HG03045 (cell line): ENCODE results near the gene LENG8.
"Not testable (repeated sequence)": the region's sequence is repeated elsewhere in the genome, so short reads cannot be mapped to it uniquely, and the experiment has no call there.

Source experiments
- ATAC-seq: cut with Tn5 transposase; IDR thresholded peaks from one replicate; pipeline ENCODE4 v1.9.1; 2021; ENCODE audit warnings: mild to moderate bottlenecking, moderate library complexity; ENCODE audit not compliant: unreplicated experiment

Gene LENG8

DNA sequence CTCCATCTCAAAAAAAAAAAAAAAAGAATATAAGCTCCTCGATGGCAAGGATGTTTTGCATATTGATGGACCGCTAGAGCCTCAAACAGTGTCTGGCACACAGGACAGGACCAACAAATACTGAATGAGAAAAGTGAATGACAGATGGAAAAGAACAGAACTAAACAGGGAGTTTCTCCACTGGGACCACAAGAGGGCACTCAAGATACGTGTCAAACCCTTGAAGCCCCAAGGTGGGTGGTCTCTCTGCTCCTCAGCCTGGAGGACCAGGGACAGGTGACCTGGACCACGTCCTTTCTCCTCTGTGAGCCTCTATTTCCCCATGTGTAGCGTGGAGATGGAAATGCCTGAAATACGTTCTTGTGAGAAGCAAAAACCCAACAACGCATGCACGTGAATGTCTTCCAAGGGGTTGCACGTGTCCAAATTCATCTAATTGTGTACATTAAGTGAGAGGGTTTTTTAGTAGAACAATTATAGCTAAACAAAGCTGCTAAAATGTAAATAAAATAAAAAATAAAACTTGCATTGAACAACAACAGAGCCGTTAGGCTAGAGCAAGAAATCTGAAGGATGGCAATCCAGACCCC is 29.8 kb downstream of the LENG8 start:
- ATAC-seq, result no peak

DNA sequence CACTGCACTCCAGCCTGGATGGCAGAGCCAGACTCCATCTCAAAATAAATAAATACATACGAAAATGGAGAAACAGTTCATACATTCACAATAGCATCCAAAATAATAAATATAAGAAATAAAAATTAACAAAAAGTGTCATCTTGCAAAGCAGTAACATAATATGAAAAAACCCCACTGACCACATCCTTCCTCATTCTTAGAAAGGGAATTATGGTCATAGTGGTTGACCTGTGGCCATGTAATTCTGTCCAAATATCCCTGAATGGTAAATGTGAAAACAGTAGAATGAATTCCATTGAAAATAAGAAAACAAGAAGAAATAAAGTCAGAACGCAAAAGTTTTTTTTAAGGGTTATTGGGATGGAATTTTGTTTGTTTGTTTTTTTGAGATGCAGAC is 31.1 kb downstream of the LENG8 start:
- ATAC-seq, result no peak

DNA sequence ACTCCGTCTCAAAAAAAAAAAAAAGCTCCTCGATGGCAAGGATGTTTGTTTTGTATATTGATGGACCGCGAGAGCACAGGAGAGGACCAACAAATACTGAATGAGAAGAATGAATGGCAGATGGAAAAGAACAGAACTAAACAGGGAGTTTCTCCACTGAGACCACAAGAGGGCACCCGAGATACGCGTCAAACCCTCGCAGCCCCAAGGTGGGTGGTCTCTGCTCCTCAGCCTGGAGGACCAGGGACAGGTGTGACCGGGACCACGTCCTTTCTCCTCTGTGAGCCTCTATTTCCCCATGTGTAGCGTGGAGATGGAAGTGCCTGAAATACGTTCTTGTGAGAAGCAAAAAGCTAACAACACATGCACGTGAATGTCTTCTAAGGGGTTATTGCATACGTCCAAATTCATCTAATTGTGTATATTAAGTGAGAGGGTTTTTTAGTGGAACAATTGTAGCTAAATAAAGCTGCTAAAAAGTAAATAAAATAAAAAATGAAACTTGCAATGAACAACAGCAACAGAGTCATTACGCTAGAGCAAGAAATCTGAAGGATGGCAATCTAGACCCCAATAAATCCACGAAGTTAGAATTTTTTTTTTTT is 32.4 kb downstream of the LENG8 start:
- ATAC-seq, result no peak

DNA sequence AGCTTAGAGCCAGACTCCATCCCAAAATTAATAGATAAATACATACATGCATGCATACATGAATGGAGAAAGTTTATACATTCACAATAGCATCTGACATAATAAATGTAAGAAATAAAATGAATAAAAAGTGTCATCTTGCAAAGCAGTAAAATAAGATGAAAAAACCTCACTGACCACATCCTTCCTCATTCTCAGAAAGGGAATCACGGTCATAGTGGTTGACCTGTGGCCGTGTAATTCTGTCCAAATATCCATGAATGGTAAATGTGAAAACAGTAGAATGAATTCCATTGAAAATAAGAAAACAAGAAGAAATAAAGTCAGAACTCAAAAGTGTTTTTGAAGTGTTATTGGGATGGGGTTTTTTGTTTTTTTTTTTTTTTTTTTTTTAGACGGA is 33.9 kb downstream of the LENG8 start:
- no peak for ATAC-seq

DNA sequence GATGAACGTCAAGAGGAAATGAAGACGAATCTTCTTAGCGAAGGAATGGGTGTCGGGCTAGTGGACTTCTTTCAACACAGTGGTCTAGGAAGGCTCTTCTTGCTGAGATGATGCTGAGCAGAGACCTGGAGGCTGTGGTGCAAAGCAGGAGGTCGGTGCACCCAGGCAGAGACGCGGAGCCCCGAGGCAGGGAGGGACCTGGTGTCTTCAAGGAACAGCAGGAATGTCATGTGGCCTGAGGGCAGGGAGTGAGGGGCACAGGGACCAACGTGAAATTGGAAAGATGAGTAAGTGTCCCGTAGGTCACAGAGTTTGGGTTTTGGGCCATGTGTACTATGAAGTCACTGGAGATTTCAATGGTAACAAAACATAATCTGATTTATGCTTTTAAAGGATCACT is 35.5 kb downstream of the LENG8 start:
- no peak for ATAC-seq

DNA sequence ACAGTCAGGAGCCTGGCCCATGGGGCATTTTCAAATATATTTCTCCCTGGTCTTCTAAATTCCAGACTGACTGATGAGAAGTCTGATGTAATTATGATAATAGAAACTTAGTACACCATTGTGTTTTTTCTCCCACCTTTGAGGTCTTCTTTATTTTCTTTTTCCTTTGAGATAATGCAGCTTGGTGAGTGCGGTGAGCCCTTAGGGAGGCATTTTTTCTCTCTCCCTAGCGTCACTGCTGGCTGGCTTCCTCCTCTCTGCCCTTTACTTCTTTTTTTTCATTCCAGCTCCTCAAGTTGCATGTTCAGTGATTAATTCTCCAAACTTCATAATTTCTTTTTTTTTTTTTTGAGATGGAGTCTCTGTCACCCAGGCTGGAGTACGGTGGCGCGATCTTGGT is 36.9 kb downstream of the LENG8 start:
- ATAC-seq, result no peak

DNA sequence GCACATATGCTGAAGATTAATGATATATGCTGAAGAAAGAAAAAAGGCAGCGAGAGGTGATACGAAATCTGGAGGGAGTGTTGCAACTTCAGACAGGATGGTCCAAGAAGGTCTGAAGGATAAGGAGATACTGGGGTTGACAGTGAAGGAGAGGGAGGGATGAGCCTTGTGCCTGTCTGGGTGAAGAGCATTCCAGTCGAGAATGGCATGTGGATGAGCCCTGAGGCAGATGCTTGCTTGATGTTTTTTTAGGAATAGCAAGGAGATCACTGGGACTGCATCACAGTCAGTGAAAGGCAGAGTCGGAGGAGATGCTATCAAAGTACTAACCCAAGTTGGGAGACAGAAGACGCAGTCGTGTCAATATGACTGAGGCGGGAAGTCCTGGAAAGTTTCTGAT is 40.3 kb downstream of the LENG8 start:
- no peak for ATAC-seq

DNA sequence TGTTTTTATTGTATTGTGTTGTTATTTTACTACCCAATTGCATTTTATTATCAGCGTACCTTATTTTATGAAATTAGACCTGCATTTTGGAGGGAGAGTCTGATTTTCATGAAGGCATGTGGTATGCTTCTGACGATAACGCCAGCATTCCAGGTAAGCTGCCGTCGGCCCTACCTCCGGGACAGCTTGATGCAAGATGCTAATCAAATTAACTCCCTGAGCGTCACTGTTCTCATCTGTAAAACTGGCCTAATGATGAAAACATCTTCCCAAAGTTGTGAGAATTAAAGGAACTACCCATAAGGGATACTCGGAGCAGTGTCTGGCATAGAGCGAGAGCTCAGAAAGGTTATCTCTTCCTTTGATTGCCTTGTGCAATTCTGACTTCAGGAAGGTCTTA is 40.8 kb downstream of the LENG8 start:
- no peak for ATAC-seq

DNA sequence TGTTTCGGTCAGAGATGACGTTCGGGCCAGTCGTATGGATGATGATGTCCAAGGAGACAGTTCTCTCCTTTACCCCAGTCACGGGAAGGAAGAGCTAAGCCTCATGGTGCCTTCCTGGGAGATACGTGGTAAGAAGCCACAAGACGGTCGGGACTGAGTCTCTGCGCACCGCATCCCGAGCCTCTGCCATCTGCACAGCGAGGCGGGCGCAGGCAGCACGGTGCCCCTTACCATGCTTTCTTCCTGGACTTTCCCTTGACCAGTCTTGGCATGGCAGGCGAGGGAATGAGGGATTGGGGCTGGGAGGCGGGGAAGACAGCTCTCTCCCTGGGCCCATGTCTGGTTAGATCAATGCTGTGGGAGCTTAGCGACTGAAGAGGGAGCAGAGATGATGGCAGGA is 43.6 kb downstream of the LENG8 start:
- ATAC-seq, result no peak

DNA sequence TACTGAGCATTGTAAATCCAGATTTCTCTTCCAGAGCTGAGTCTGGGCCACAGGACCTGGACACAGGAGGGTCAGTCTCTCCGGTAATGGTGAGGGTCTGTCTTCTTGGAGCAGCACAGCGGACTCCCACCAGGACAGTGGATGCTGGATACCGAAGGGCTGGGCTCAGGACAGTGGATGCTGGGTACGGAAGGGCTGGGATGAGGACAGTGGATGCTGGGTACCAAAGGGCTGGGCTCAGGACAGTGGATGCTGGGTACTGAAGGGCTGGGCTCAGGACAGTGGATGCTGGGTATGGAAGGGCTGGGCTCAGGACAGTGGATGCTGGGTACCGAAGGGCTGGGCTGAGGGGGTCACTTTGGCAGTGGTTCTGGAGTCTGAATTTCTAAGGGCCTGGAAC is 44.1 kb downstream of the LENG8 start:
- ATAC-seq, result not testable (repeated sequence)

DNA sequence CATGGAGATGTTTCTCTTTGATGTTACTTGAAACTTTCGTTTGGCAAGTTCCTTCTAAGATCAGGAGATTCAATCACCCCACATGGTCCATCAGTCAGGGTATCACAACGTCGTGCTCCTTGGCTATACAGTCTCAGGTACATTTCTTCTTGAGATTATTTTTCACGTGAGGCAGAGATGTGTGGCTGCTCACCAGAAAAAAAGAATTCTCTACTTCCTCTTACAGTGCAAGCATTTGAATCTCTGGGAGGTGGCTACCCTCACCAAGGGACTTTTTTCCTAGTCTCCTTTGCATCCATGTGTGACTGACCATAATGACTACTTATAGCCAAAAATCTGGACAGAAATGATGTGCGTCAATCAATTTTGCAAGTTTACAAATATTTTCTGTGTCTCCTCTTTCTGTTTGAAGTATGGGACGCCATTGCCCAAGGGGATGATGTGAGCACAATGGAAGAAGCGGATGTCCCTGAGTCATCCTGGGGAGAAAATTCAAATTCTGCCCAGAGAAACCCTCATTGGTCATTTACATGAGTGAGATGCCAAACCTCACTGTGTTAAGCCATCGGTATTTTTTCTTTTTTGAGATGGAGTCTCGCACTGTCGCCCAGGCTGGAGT is 45.1 kb downstream of the LENG8 start:
- ATAC-seq, result no peak

DNA sequence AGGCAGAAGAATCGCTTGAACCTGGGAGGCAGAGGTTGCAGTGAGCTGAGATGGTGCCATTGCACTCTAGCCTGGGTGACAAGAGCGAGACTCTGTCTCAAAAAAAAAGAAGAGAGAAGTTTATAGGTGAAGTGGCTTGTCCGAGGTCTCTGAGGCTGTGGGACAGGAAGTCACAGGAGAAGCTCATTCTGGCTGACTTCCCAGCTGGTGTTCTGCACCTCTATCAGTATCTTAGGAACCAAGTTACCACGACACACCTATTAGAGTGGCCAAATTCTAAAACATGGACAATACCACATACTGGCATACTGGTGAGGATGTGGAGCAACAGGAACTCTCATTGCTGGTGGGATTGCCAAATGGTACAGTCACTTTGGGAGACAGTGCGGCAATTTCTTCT is 46.3 kb downstream of the LENG8 start:
- ATAC-seq, result not testable (repeated sequence)

DNA sequence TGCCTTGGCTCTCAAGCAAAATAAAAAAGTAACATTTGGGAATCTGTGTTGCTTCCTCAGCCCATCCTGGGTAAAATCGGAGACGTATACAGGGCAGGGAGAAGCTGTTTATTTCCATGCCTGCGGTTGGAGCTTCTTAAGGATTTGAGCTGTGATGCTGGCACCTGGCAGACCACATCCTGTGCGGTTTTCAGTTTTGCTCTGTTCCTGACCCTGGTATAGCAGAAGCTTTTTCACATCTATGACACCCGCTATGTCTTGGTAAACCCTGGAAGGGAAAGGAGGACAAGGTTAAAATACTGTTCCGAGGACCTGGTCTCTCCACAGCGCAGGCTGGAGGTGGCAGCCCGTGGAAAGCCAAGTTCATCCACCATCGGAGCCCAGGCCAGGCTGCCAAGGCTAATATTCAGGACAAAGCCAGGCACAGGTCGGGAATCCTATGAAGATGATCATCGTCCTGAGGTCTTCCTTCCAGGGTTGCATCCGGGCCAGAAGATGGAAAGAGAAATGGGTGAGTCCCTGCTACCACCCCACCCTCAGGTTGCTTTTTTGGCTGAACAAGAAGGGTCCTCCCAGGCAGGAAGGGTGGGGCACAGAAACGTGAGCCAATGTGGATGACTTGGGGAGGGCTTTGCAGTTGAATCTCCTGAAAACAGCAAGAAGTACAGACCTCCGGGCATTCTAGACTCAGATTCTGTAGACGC is 48.9 kb downstream of the LENG8 start:
- ATAC-seq, result not testable (repeated sequence)

DNA sequence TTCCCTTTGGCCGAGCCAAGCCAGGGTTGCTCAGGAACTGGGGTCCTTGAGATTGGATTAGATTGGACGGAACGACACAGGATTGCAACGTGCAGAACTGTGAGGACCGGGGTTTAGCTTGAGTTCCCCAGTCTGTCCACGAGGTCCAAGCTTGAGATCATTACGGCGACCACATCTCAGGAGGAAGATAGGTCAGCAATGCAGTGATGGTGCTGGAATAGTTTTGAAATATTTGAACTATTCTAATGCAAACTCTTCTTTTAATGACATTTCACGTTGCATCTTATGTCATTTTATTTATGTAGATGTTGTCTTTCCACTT is 49.4 kb downstream of the LENG8 start:
- ATAC-seq, result not testable (repeated sequence)

DNA sequence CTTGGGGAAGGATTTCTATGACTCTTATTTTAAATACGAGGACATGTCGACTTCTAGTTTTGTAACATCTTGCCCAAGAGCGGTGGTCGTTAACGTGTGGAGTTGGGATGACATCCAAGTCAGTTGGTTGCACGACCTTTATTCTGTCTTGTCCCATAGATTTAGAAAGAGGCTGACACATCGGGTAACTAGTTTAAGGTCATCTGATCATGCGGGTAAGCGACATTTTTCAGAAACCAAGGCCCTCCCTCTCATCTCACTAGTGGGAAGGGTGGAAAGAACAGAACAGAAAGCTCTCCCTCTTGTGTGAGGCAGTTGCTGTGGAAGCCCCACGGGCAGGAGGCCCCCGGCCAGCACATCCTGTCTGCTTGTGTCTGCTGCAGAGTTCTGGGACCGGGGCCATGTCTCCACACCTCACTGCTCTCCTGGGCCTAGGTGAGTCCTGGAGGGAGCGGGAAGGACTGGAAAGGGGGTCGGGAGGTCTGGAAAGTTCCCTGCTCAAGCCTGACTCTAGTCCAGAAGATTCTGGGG is 53.6 kb downstream of the LENG8 start, which contains the start of gene LAIR2:
Gene LAIR2, plus strand, starts transcription at position 314 of the 531 bp plus-strand sequence. Its CDS starts 88 bp downstream, at position 402.
- no peak for ATAC-seq

DNA sequence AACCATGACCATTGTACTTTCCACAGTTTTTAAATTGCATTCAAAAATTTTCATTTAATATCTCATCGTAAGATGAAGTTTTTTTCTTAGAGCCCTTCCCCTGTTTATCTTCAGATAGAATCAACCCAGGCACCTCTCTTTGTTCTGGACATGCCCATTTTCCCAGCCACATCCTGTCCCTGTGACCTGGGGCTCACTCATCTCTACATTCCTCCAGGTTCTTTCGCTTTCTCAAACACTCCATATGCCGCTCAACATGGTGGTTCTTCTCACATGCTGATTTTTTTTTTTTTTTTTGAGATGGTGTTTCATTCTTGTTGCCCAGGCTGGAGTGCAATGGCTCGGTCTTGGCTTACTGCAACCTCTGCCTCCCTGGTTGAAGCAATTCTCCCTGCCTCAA is 56.5 kb downstream of the LENG8 start:
- not testable (repeated sequence) for ATAC-seq

DNA sequence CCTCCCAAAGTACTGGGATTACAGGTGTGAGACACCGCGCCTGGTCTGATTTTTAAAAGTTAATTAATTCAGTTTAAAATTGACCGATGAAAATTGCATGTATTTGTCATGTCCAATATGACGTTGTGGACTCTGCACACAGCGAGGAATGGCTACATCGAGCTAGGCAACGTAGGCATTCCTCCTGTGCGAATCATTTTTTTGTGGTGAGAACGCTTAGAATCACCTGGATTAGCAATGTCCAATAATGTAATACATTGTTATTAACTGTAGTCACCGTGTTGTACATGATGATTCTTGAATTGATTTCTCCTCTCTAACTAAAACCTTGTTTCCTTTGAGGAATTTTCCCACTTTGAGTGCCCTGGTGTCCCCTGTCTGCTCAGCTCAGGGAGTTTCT is 57.1 kb downstream of the LENG8 start:
- no peak for ATAC-seq

DNA sequence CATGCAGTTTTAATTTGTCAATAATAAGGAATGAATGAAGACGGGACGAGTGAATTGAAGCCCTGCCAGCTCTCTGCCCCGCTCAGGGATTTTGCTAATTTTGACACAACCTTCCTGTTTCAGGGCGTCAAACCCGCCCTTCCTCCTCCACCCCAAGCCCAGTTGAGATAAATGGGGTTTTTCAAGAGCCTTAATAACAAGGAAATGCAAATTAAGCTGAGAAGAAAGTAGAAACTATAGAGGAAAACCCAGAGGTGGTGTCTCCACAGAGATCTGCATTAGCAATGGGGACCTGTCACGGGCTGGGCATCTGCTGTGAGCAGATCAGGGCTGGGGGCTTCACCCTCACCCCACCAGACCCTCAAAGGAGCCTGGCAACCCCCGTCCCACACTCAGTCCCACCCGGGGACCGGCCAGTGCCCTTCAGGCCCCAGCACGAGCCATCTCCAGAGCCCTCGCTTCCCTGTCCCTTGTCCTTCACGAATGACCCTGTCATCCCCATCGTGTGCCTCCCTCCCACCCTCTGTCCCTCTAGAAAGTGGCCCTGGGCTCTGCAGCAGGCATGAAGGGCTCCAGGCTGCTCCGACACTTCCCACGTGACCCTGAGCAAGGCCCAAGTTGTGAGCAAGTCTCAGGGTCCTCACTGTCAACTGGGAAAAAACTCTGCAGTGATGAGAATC is 58.2 kb downstream of the LENG8 start:
- not testable (repeated sequence) for ATAC-seq

DNA sequence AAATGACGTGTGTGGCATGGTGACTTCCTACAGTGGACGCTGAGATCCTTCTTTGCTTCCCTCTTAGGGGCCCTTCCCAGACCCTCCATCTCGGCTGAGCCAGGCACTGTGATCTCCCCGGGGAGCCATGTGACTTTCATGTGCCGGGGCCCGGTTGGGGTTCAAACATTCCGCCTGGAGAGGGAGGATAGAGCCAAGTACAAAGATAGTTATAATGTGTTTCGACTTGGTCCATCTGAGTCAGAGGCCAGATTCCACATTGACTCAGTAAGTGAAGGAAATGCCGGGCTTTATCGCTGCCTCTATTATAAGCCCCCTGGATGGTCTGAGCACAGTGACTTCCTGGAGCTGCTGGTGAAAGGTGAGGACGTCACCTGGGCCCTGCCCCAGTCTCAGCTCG is 58.8 kb downstream of the LENG8 start:
- ATAC-seq, result no peak

DNA sequence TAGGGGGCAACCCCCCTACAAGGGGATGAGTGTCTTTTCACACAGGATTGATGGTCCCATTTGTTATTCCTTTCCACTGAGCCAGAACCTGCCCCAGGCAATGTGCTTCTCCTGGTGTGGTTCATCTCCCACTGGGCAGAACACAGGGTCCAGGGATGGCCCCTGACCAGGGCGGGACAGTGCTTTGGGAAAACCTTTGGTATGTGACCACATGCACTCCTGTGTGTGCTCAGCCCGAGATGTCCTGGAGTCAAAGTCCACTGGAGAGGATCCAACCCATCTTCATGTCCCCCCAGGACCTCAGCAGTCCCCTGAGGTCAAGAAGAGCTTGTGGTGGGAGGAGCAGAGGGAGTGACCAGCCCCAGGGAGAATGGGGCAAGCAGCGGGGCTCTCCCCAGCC is 59.5 kb downstream of the LENG8 start:
- ATAC-seq, result not testable (repeated sequence)
